ENCODE results near the gene TENT4B.

The TENT4B gene

GRCh38 chr16:50207652-50208051 lies 54.5 kb downstream of the TENT4B start:
- no peak for TF ChIP-seq CTCF (IDR thresholded peaks at IDR 0.05; ENCODE audit: borderline replicate concordance, control extremely low read depth, extremely low read depth, insufficient read depth, missing control alignments)
- no peak for DNase-seq (ENCODE audit: low spot score)
- in situ Hi-C loops (cut with MboI; ENCODE audit: low sequenced_read_pairs, unreplicated experiment), result loop anchor here (10.0 to 25.0 kb wide), 2 partner anchors 83 to 305 kb away; no protein-coding TSS in a partner anchor

- in situ Hi-C loops (cut with MboI; ENCODE audit: low sequenced_read_pairs, unreplicated experiment), result loop anchor here (10.0 to 25.0 kb wide), 2 partner anchors 84 to 304 kb away; no protein-coding TSS in a partner anchor
- DNase-seq (ENCODE audit: low spot score), result no peak
- TF ChIP-seq CTCF (IDR thresholded peaks at IDR 0.05; ENCODE audit: borderline replicate concordance, control extremely low read depth, extremely low read depth, insufficient read depth, missing control alignments), result no peak
Observed at GRCh38 chr16:50208460-50208931, 55.4 kb downstream of the TENT4B start.

- in situ Hi-C loops (cut with MboI; ENCODE audit: low sequenced_read_pairs, unreplicated experiment), result loop anchor here (10.0 to 25.0 kb wide), 3 partner anchors 85 to 303 kb away; partner anchors contain the start of gene CNEP1R1
- no peak for DNase-seq (ENCODE audit: low spot score)
Observed at GRCh38 chr16:50209546-50210265, 56.6 kb downstream of the TENT4B start.

GRCh38 chr16:50210266-50211038 lies 57.3 kb downstream of the TENT4B start:
- in situ Hi-C loops (cut with MboI; ENCODE audit: low sequenced_read_pairs, unreplicated experiment), result loop anchor here (10.0 to 25.0 kb wide), 2 partner anchors 186 to 302 kb away; partner anchors contain the start of gene CNEP1R1
- TF ChIP-seq CTCF (IDR thresholded peaks at IDR 0.05; ENCODE audit: borderline replicate concordance, control extremely low read depth, extremely low read depth, insufficient read depth, missing control alignments), result peak; percentile 77
- peak; percentile 64 for DNase-seq (ENCODE audit: low spot score)

More at GRCh38 chr16:50209546-50210265, 56.6 kb downstream of the TENT4B start:
- TF ChIP-seq CTCF (IDR thresholded peaks at IDR 0.05; ENCODE audit: borderline replicate concordance, control extremely low read depth, extremely low read depth, insufficient read depth, missing control alignments), result no peak

- peak; percentile 58 for TF ChIP-seq CTCF (IDR thresholded peaks at IDR 0.05; ENCODE audit: borderline replicate concordance, control extremely low read depth, extremely low read depth, insufficient read depth, missing control alignments)
- peak; percentile 54 for DNase-seq (ENCODE audit: low spot score)
- in situ Hi-C loops (cut with MboI; ENCODE audit: low sequenced_read_pairs, unreplicated experiment), result loop anchor here (10.0 to 25.0 kb wide), 2 partner anchors 189 to 298 kb away; partner anchors contain the start of gene CNEP1R1
Observed at GRCh38 chr16:50213939-50214519, 60.9 kb downstream of the TENT4B start.

GRCh38 chr16:50215680-50216079 lies 62.6 kb downstream of the TENT4B start:
- in situ Hi-C loops (cut with MboI; ENCODE audit: low sequenced_read_pairs, unreplicated experiment), result loop anchor here (10.0 to 25.0 kb wide), 2 partner anchors 191 to 297 kb away; partner anchors contain the start of gene CNEP1R1
- TF ChIP-seq CTCF (IDR thresholded peaks at IDR 0.05; ENCODE audit: borderline replicate concordance, control extremely low read depth, extremely low read depth, insufficient read depth, missing control alignments), result no peak
- DNase-seq (ENCODE audit: low spot score), result no peak
